HG02798 (cell line): ENCODE results near the gene UBE2E3.
"Not testable (repeated sequence)": the region's sequence is repeated elsewhere in the genome, so short reads cannot be mapped to it uniquely, and the experiment has no call there.

Experiments used
- ATAC-seq: cut with Tn5 transposase; IDR thresholded peaks from one replicate; pipeline ENCODE4 v1.9.1; 2021; ENCODE audit warnings: mild to moderate bottlenecking; ENCODE audit not compliant: unreplicated experiment, poor library complexity

UBE2E3 gene

GRCh38 chr2:181021199-181021789 is 40.9 kb downstream of the UBE2E3 start:
- no peak for ATAC-seq

- no peak for ATAC-seq
Measured at GRCh38 chr2:181022652-181023051, 42.2 kb downstream of the UBE2E3 start.

DNA sequence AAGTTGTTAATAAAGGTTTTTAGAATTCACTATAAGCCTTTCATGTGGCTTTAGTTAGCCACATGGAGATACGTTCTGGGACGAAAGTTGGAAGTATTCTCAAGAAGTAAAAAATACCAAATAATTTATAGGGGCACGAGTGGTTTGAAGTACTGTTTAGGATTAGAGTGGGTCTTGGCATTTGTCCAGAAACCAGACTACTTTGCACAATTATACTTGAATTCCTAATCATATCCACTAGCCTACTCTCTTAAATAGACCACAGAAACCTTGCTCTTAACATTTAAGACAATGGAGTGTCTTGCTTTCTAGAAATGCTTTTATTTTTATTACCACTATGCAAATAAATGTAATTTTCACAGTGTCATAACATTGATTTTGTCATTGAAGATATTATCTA is 44.6 kb downstream of the UBE2E3 start:
- no peak for ATAC-seq

DNA sequence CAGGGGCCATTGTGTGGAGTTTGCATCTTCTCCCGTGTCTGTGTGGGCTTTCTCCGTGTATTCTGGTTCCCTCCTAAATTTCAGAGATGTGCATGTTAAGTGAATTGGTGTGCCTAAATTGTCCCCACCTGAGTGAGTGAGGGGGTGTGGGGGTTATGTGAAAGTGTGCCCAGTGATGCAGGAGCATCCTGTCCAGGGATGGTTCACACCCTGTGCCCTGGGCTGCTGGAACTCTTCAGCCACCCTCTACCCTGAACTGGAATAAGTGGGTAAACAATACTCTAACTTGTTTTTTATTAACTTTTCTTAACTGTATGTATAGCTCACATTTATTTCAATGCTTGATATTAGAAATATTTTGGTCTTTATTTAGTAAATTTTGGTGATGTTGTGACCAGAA is 56.0 kb downstream of the UBE2E3 start:
- ATAC-seq: peak; percentile 51

GRCh38 chr2:181036848-181037603 is 56.6 kb downstream of the UBE2E3 start:
- peak; percentile 50 for ATAC-seq

DNA sequence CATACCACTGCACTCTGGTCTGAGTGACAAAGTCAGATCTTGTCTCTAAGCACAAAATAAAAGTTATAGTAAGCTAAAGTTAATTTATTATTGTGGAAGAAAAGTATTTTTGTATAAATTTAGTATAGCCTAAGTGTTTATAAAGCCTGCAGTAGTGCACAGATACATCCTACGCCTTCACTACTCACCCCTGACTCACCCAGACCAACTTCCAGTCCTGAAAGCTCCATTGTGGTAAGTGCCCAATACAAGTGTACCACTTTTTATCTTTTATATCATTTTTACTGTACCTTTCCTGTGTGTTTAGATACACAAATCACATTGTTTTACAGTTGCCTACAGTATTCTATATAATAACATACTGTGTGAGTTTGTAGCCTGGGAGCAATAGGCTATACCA is 57.5 kb downstream of the UBE2E3 start:
- no peak for ATAC-seq

GRCh38 chr2:181038796-181039195 is 58.4 kb downstream of the UBE2E3 start:
- ATAC-seq: no peak

DNA sequence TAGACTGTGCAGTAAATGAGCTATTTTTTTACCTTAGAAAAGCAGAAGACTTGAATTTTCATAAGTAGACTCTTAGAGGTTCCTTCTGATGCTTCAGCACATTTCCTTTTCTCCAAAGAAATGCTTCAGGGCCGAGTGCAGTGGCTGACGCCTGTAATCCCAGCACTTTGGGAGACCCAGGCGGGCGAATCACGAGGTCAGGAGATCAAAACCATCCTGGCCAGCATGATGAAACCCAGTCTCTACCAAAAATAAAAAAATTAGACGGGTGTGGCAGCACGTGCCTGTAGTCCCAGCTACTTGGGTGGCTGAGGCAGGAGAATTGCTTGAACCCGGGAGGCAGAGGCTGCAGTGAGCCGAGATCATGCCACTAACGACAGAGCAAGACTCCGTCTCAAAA is 60.4 kb downstream of the UBE2E3 start:
- ATAC-seq: not testable (repeated sequence)

DNA sequence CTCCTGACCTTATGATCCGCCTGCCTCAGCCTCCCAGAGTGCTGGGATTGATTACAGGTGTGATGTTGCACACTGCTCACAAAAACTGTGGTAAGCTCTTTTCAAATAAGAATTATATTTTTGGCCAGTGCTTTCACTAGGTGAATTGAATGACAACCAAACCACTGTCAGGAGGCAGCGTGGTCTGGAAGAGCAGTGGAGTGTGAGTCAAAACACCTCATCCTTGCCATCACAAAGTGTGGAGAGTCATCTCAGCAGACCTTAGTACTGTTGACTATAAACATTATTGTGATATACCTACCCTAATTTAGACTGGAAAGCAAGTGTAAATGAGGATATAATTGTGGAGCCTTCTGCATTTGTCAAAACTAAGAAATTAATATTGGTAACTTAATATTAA is 61.3 kb downstream of the UBE2E3 start:
- ATAC-seq: no peak

- ATAC-seq: no peak
Measured at GRCh38 chr2:181042706-181043105, 62.3 kb downstream of the UBE2E3 start.

GRCh38 chr2:181046833-181047232 is 66.4 kb downstream of the UBE2E3 start:
- no peak for ATAC-seq

DNA sequence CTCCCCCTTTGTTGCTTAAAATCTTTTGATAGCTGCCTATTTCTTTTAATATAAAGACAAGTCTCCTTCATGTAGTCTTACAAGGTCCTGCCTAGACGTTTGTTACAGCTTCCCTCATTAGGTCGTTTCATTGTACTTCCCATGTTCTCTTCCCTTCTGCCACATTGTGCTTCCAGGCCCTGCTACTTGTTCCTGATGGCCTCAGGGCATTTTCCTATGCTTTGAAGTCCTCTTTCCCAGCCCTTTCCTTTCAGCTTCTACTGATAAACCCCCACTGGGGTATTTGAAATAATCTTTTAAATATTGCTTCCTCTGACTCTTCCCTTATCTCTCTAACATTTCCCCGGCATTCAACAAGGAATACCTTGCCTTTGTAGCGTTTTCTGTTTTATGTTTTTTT is 67.4 kb downstream of the UBE2E3 start:
- no peak for ATAC-seq

DNA sequence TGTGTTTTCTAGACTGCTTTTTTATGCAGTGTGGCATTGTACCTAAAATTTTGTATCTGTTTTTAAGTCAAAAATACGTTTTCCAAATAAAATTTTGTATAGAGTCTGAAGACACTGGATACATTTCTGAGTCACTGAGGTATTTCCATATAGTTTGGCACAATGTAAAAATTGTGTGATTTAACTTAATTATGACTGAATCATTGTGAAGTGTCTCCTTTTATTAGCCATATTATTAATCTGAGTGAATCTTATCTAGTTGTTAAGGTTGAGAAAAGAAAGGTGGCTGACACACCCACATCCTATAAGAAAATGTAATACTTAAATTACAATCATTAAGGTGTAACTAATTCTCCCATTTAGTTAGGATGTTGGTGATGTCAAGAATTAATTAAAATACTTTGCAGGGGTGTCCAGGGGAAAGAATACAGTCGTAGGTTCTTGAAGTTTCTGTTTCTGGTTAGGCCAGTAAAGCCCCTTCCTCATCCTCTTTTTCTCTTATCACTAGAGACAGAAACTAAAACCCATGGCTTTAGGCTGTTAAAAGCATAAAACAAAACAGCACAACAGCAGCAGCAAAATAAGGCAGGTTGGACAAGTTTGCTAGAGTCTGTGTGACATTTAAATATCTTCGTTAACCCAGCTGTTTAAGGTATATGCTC is 71.6 kb downstream of the UBE2E3 start:
- peak; percentile 34 for ATAC-seq

GRCh38 chr2:181052523-181052891 is 72.1 kb downstream of the UBE2E3 start:
- peak; percentile 42 for ATAC-seq

DNA sequence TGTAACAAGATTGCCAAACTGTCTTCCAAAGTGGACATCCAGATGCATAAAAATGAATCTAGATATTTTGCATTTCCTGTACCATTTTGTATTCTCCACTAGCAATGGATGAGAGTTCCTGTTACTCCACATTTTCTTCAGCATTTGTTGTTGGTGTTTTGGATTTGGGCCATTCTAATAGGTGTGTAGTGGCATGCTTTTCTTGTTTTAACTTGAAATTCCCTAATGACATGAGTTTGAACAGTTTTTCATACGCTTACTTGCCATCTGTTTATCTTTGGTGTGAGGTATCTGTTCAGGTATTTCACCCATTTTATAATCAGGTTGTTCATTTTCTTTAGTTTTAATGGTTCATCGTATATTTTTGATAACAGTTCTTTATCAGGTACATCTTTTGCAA is 73.9 kb downstream of the UBE2E3 start:
- ATAC-seq: no peak

DNA sequence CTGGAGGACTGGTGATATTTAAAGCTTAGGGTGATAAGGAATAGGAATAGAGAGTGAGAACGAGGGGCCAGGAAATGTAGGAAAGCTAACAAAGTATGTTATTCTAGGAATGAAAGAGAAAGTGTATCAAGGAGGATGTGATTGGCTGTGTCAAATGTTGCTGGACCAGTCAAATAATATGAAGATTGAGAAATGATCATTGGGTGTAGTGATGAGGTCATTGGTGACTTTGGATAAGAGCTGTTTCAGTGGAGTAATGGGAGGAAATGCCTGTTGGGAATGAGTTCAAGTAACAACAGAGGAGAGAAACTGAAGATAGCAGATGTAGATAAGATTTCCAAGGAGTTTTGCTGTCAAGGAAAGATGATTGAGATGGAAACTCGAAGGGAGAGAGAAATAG is 74.4 kb downstream of the UBE2E3 start:
- no peak for ATAC-seq

- peak; percentile 80 for ATAC-seq
Measured at GRCh38 chr2:181058378-181059269, 78.2 kb downstream of the UBE2E3 start.

- no peak for ATAC-seq
Measured at GRCh38 chr2:181063696-181064095, 83.3 kb downstream of the UBE2E3 start.

DNA sequence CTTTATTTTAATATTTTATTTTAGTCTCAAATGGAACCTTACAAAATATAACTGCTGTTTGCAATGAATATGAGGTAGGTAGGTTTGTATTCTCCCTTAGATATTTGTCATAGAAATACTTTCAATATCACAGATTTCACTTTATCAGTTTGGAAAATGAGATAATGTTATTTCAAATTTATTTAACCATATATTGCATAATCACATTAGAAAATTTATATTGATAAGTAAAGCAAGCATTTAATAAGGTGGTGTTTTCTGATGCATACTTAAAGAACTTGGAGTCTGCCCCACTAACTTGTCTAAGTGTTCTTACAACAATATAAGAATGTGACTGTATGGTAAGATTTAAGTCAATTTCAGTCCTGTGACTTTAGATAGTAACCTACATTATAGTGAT is 85.1 kb downstream of the UBE2E3 start:
- no peak for ATAC-seq

DNA sequence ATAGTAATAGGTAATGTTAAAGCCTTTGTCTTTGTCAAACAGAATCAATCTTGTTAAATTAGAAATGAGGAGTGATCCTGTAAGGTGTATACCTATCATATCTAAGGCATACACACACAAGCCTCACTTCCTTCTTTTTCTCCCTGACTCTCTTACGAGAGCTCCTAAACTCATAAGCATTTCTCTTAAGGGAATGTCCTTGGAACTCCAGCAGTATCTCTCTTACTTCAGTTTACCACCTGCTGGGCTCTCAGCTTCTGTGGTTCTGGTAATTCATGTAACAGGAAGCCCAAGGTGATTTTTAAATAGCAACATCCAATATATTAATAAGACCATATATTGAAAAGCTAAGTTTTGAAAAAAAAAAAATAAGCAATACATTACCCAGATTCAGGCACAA is 85.9 kb downstream of the UBE2E3 start:
- no peak for ATAC-seq
